OCI-LY7 (cell line): ENCODE results near the gene RARB.

Experiments
- EZH2phosphoT487 ChIP-seq: fragments of 200-600 bp; sonication (generic); IDR thresholded peaks from 2 replicates; pipeline ENCODE4 v1.6.1; 2018; ENCODE audit warnings: low read depth, borderline replicate concordance, mild to moderate bottlenecking, mixed run types, antibody characterized with exemption, low read length, moderate library complexity, mixed read lengths
- TF ChIP-seq, protein P1 (sequence below): fragments of 200-600 bp; sonication (generic); conservative IDR thresholded peaks from 2 replicates; pipeline ENCODE4 v1.5.1; 2014; ENCODE audit warnings: mild to moderate bottlenecking, antibody characterized with exemption, low read length, moderate library complexity, mixed read lengths

DNA sequence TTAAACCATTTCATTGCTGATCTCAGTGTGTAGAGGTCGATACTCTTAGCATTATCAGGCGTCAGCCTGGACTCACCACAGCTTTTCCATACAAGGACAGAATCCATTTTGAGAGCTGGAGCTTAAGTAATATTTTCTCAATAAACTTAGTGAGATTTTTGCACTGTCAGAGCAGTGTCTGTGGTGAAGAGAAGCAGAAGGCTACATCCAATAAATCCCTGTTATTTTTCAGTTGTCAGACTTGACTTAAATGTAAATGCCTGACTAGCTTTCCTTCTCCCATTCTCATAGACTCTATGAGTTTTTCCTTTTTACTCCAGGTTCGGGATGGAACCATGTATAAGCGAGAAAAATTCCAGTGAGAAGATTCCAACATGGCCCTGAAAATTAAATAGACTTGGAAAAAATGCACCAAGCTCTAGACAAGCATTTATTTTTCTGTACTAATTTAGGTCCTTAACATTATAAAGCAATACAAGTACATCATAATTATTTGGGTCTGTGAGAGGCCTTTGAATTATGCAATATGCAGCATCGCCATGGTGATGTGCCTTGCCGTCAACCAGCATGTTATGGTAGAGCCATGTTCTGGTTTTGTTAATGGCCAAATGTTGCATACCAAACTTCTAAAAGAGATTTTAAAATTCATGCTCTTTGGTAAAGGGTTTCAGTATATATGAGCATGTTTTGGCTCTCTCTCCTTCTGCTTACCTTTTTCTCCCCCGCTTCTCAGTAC, 62.0 kb downstream of the RARB start:
- TF ChIP-seq, protein P1, sequence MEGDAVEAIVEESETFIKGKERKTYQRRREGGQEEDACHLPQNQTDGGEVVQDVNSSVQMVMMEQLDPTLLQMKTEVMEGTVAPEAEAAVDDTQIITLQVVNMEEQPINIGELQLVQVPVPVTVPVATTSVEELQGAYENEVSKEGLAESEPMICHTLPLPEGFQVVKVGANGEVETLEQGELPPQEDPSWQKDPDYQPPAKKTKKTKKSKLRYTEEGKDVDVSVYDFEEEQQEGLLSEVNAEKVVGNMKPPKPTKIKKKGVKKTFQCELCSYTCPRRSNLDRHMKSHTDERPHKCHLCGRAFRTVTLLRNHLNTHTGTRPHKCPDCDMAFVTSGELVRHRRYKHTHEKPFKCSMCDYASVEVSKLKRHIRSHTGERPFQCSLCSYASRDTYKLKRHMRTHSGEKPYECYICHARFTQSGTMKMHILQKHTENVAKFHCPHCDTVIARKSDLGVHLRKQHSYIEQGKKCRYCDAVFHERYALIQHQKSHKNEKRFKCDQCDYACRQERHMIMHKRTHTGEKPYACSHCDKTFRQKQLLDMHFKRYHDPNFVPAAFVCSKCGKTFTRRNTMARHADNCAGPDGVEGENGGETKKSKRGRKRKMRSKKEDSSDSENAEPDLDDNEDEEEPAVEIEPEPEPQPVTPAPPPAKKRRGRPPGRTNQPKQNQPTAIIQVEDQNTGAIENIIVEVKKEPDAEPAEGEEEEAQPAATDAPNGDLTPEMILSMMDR = no peak
- no peak for TF ChIP-seq EZH2phosphoT487
